ENCODE measurements around the gene BNIP2.

The BNIP2 gene

DNA sequence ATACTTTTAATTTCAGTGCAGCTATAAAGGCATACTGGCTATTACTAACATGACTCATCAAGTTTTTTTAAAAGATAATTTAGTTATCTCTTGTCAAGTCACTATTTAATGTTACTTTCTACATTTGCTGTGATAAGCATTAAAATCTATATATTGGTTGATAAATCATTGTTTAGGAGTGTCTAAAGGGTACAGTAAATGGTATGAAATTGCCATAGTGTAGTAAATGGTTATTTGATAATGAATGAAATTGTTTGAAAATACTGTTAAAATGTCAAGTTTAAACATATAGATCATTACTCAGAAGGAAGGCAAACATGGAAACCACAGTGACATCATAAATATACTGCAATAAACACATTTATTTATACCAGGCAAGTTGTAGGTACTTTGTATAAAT lies 13.2 kb upstream of the BNIP2 start:
- TF ChIP-seq TCF12 (IDR thresholded peaks at IDR 0.05; ENCODE audit: low read depth) (no peak), FOXM1 (IDR thresholded peaks at IDR 0.05; ENCODE audit: borderline replicate concordance, low read depth) (no peak), RAD21 (IDR thresholded peaks at IDR 0.05; ENCODE audit: low read depth) (no peak), YY1 (IDR thresholded peaks at IDR 0.05; ENCODE audit: low read depth) (no peak), EGR1 (IDR thresholded peaks at IDR 0.05) (no peak), CREB1 (IDR thresholded peaks at IDR 0.05; ENCODE audit: low read depth) (no peak)
- TF ChIP-seq, protein P1, sequence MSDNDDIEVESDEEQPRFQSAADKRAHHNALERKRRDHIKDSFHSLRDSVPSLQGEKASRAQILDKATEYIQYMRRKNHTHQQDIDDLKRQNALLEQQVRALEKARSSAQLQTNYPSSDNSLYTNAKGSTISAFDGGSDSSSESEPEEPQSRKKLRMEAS (IDR thresholded peaks at IDR 0.05), result no peak
- TF ChIP-seq, protein P2, sequence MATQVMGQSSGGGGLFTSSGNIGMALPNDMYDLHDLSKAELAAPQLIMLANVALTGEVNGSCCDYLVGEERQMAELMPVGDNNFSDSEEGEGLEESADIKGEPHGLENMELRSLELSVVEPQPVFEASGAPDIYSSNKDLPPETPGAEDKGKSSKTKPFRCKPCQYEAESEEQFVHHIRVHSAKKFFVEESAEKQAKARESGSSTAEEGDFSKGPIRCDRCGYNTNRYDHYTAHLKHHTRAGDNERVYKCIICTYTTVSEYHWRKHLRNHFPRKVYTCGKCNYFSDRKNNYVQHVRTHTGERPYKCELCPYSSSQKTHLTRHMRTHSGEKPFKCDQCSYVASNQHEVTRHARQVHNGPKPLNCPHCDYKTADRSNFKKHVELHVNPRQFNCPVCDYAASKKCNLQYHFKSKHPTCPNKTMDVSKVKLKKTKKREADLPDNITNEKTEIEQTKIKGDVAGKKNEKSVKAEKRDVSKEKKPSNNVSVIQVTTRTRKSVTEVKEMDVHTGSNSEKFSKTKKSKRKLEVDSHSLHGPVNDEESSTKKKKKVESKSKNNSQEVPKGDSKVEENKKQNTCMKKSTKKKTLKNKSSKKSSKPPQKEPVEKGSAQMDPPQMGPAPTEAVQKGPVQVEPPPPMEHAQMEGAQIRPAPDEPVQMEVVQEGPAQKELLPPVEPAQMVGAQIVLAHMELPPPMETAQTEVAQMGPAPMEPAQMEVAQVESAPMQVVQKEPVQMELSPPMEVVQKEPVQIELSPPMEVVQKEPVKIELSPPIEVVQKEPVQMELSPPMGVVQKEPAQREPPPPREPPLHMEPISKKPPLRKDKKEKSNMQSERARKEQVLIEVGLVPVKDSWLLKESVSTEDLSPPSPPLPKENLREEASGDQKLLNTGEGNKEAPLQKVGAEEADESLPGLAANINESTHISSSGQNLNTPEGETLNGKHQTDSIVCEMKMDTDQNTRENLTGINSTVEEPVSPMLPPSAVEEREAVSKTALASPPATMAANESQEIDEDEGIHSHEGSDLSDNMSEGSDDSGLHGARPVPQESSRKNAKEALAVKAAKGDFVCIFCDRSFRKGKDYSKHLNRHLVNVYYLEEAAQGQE (IDR thresholded peaks at IDR 0.05; ENCODE audit: low read depth), result no peak

DNA sequence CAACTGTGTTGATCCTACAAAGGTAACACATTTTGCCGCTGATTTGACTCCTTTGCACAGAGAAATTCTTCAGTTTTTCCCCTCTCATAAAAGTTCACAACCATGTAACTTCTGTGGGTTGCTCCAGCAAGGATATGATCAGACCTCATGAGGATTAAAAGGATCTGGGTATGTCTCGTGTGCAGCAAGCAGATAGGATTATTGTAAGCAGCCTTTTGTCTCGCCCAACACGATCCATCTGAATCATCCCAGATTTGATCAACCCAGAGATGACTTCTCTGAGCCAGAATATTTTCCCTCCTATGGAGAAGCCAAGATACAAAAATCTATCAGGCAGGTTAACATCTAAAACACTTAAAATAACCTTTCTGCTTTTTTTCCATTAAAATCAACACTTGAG lies 12.8 kb upstream of the BNIP2 start:
- TF ChIP-seq RAD21 (IDR thresholded peaks at IDR 0.05; ENCODE audit: low read depth) (no peak), TCF12 (IDR thresholded peaks at IDR 0.05; ENCODE audit: low read depth) (no peak), NFIC (IDR thresholded peaks at IDR 0.05) (no peak), YY1 (IDR thresholded peaks at IDR 0.05; ENCODE audit: low read depth) (no peak)
- TF ChIP-seq, protein P2 (IDR thresholded peaks at IDR 0.05; ENCODE audit: low read depth), result no peak

DNA sequence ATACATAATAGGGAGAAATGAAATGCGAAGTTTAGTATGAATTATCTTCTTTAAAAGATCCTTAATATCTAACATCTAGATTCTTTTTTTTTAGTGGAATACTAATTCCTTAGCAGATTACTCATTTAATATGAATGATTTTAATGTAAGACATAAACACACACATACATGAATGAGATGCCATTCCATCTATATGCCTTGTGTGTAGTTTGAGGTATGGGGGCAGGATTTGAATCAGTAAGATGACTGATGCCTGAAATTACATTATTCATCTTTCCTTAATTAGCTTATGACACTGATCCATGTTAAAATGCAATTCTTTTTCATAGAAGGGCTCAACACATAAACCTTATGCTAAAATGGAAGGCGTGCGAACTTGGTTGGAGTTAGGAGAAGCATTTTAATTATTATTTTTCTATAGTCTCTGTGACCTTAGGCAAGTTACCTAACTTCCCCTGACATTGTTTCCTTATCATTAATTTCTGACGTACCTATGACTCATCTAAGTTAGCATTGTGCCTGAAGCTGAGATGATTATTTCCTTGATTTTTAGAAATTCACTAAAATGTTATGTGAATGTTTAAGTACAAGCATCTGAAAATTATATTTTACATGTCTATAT lies 10.8 kb upstream of the BNIP2 start:
- TF ChIP-seq FOXM1 (IDR thresholded peaks at IDR 0.05; ENCODE audit: borderline replicate concordance, low read depth) (no peak), NFIC (IDR thresholded peaks at IDR 0.05) (no peak), TCF12 (IDR thresholded peaks at IDR 0.05; ENCODE audit: low read depth) (no peak), ZBTB7A (IDR thresholded peaks at IDR 0.05; ENCODE audit: low read depth) (no peak), EGR1 (IDR thresholded peaks at IDR 0.05) (no peak), YY1 (IDR thresholded peaks at IDR 0.05; ENCODE audit: low read depth) (no peak), EP300 (IDR thresholded peaks at IDR 0.05; ENCODE audit: borderline replicate concordance) (no peak), CREB1 (IDR thresholded peaks at IDR 0.05; ENCODE audit: low read depth) (no peak), CEBPB (IDR thresholded peaks at IDR 0.05) (no peak), RAD21 (IDR thresholded peaks at IDR 0.05; ENCODE audit: low read depth) (no peak), TEAD4 (IDR thresholded peaks at IDR 0.05) (no peak), TAF1 (IDR thresholded peaks at IDR 0.05; ENCODE audit: low read depth) (no peak)
- TF ChIP-seq, protein P1 (IDR thresholded peaks at IDR 0.05), result no peak
- TF ChIP-seq, protein P2 (IDR thresholded peaks at IDR 0.05; ENCODE audit: low read depth), result no peak
- TF ChIP-seq, protein P3, sequence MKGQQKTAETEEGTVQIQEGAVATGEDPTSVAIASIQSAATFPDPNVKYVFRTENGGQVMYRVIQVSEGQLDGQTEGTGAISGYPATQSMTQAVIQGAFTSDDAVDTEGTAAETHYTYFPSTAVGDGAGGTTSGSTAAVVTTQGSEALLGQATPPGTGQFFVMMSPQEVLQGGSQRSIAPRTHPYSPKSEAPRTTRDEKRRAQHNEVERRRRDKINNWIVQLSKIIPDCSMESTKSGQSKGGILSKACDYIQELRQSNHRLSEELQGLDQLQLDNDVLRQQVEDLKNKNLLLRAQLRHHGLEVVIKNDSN (IDR thresholded peaks at IDR 0.05), result no peak

DNA sequence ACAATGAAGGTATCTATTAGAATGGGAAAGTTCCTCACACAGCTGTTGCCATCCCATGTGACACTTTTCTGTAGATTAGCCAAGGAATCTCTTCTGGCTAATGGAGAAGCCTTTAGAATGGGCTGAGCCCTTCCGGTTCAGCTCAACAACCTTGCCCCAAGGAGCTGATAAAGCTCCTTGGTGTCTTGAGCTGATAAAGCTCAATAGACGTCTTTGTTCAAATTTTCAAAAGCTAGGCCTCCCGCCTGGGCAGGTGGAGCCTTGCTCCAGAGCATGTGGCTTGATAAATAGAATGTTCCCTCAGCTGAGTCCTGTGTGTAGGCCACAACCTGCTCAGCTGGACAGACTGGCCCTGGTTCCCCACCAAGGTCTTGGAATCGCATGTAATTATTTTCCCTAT lies 7.2 kb upstream of the BNIP2 start:
- TF ChIP-seq YY1 (IDR thresholded peaks at IDR 0.05; ENCODE audit: low read depth), result no peak
- TF ChIP-seq, protein P1 (IDR thresholded peaks at IDR 0.05), result no peak
- no peak for TF ChIP-seq TAF1 (IDR thresholded peaks at IDR 0.05; ENCODE audit: low read depth)
- TF ChIP-seq ZBTB7A (IDR thresholded peaks at IDR 0.05; ENCODE audit: low read depth), result no peak
- no peak for TF ChIP-seq CEBPB (IDR thresholded peaks at IDR 0.05)
- no peak for TF ChIP-seq RAD21 (IDR thresholded peaks at IDR 0.05; ENCODE audit: low read depth)
- TF ChIP-seq TCF12 (IDR thresholded peaks at IDR 0.05; ENCODE audit: low read depth), result no peak
- TF ChIP-seq NFIC (IDR thresholded peaks at IDR 0.05), result no peak
- TF ChIP-seq TEAD4 (IDR thresholded peaks at IDR 0.05), result no peak
- TF ChIP-seq, protein P2 (IDR thresholded peaks at IDR 0.05; ENCODE audit: low read depth), result no peak
- TF ChIP-seq, protein P3 (IDR thresholded peaks at IDR 0.05), result no peak
- TF ChIP-seq EP300 (IDR thresholded peaks at IDR 0.05; ENCODE audit: borderline replicate concordance), result no peak
- no peak for TF ChIP-seq EGR1 (IDR thresholded peaks at IDR 0.05)
- no peak for TF ChIP-seq FOXM1 (IDR thresholded peaks at IDR 0.05; ENCODE audit: borderline replicate concordance, low read depth)
- TF ChIP-seq CREB1 (IDR thresholded peaks at IDR 0.05; ENCODE audit: low read depth), result no peak

All from Ishikawa (cell line).